GM23248 (cell line): ENCODE results near the gene HSPG2.

Source experiments
- EZH2 ChIP-seq: fragments of 200-600 bp; sonication (generic); IDR thresholded peaks from 2 replicates; pipeline ENCODE4 v1.6.1; 2018; ENCODE audit warnings: antibody characterized with exemption, mild to moderate bottlenecking; ENCODE audit not compliant: insufficient read depth, poor library complexity, severe bottlenecking
- EZH2phosphoT487 ChIP-seq: fragments of 200-600 bp; sonication (generic); IDR thresholded peaks from 2 replicates; pipeline ENCODE4 v1.6.1; 2018; ENCODE audit warnings: antibody characterized with exemption, moderate library complexity, mild to moderate bottlenecking, low read depth; ENCODE audit not compliant: insufficient read depth

DNA sequence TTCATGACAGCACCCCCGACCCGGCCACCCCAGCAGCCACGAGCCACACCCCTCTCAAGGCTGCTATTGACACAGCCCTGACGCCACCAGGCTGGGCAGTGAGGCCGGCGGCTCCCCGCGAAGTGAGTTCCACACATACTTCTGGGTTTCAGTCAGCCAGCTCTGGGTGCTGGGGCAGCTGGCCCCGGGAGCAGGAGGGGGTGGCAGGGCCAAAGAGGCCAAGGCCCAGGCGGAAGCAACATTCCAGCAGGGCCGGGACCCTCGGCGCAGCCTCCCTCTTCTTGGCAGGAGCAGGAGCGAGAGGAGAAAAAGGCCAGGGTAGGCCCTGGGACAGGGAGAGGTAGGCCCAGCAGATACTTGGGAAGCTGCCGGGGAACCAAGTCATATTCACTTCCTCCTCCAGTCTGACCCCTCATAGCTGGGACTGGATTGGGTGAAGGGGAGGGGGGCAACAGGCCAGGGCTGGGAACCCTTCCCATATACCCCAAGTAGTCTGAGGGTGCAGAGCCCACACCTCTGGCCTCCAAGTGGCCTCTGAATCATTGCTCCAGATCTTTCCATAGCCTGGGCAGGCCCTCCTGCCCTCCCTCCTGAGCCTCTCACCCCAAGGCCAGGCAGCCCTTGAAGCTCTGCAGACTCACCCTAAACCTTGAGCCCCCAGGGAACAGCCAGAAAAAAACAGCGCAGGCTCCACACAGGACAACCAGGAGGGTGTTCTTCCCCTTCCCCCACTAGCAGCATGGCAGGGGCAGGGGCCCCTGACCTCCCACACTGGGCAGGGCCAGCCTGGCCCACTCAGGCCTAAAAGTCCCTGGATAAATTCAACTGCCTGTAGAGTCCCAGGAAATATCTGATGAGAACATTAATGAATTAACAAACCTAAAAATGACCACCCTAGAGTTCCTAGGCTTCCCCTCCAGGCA, 5.7 kb downstream of the HSPG2 start:
- TF ChIP-seq EZH2 (no peak), EZH2phosphoT487 (no peak)
